SHP77 treated with DMSO at 0.1 percent for 48 hours (cell line): ENCODE measurements around the gene C1QB.
"Not testable (repeated sequence)": the region's sequence is repeated elsewhere in the genome, so short reads cannot be mapped to it uniquely, and the experiment has no call there.

Experiments used
- DNase-seq: peaks from one replicate; lab custom pipeline; 2025; lab: John Stamatoyannopoulos, UW

The C1QB gene

DNA sequence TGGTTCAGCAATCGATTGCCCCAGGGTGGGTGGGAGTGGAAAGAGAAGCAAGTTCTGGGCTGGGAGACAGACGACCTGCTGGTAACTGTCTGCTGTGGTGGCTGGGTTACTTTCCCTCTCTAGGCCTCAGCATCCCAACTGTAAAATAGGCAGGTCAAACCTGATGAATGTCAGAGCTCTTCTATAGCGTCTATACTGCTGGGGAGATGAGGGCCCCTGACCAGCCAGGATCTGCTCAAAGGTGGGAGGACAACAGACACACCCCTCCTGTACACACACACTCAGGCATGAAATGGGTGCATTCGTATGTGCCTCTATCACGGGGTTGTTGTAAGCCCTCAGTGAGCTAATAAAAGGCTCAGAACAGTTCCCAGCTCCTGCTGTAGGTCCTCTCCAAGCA, 44.9 kb downstream of the C1QB start:
- no peak for DNase-seq

GRCh38 chr1:22699681-22700520, 46.9 kb downstream of the C1QB start:
- DNase-seq = no peak

GRCh38 chr1:22702296-22703085, 49.5 kb downstream of the C1QB start:
- DNase-seq = no peak

DNA sequence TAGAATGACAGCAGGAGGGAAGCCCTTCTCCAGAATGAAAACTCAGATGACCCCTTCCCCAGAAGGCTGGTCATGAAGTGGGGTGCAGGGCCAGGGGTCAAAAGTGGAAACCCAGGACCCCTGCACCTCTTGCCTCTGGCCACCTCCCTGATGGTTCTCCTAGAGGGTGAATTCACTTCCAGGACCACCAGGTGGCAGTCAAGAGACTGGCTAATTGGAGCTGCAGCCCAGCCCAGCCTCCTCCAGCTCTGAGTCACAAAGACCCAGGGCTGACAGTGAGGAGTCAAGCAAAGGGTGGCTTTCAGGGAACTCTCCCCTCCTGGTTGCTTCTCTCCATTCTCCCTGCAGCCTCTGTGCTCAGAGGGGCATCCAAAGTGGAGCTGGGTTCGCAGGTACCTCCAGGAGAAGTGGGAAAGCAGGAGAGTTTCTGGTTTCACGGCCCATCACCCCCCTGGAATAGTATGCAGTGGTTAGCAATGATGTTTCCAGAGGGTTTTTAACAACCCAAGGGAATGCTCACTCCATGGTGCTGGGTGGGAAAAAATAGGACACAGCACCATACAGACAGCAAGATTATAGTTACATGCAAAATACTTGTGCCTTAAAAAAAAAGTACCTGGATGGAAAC, 51.5 kb downstream of the C1QB start:
- peak; percentile 9 for DNase-seq

DNA sequence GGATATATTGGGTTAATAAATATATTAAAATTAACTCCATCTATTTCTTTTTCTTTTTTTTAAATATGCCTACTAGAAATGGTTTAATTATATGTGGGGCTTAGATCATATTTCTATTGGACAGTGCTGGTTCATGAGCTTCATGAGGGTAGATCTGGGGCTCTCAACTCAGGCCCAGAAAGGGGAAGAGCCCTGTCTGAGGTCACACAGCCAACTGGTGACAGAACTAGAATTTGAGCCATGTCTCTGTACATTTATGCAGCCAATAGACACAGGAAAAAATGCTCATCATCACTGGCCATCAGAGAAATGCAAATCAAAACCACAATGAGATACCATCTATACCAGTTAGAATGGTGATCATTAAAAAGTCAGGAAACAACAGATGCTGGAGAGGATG, 52.5 kb downstream of the C1QB start:
- DNase-seq = no peak

DNA sequence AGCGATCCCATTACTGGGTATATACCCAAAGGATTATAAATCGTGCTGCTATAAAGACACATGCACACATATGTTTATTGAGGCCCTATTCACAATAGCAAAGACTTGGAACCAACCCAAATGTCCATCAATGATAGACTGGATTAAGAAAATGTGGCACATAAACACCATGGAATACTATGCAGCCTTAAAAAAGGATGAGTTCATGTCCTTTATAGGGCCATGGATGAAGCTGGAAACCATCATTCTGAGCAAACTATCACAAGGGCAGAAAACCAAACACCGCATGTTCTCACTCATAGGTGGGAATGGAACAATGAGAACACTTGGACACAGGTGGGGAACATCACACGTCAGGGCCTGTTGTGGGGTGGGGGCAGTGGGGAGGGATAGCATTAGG, 53.1 kb downstream of the C1QB start:
- DNase-seq = not testable (repeated sequence)

DNA sequence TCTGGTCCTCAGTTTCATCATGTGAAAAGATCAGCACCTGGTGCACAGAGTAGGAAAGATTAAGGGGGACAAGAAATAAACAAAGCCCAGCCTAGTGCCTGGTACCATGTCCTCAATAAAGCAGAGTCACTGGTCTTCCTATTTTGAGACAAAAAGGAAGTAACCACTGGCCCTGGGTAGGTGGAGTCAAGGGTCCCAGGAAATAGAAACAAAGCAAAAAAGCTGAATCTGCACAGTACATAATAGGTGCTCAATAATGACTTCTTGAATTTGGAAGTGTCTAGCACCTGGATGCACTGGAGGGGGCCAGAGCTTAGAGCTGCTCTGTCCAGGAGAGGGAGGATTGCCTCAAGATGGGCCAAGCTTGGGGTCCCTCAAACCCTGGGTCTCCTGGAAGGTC, 55.7 kb downstream of the C1QB start:
- DNase-seq = no peak

DNA sequence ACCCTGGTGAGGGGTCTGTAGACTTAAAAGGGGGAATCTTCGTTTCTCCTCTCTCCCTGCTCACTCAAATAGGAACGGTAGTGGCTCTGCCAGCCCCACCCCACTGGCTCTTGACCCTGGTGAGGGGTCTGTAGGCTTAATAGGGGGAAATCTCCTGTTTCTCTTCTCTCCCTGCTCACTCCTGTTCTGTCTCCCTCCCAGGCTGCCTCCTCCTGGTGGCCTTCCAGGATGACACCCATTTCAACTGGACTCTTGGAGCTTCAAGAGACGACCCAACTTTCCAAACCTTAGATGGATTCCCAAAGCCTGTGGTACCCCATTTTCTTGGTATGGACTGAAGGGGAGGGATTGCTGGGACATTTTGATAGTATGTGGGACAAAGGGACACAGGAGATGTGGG, 56.2 kb downstream of the C1QB start:
- no peak for DNase-seq

- no peak for DNase-seq
These were observed 57.1 kb downstream of the C1QB start for GRCh38 chr1:22709891-22710700.

- no peak for DNase-seq
These were observed 57.6 kb downstream of the C1QB start, which contains the start of gene EPHB2 for GRCh38 chr1:22710701-22711049. Gene EPHB2 (plus strand): TSS chr1:22710839. CDS start chr1:22710983, 144 bp downstream.

DNA sequence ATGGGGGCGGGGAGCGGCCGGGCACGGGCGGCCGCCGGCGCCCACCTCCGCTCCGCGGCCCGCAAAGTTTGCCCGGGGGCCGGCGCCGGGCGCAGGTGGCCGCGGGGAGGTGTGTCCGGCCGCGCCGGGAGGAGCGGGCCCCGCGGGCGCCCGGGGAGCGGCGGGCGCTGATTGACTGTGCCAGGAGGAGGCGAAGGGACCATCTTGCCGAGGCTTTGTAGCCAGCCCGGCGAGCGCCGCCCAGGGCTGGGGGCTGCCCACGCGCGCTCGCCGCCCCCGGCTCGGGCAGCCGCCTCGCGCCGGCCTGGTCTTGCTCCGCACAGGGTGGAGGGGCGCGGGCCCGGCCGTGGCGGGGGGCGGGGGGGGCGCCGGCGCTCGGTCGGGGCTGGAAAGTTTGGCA, 58.0 kb downstream of the C1QB start:
- DNase-seq = no peak
